ENCODE measurements around the gene FXN.

FXN gene

GRCh38 chr9:69120380-69121154 lies 85.0 kb downstream of the FXN start:
- TF ChIP-seq CTCF (IDR thresholded peaks at IDR 0.05; ENCODE audit: low read length) (no peak), EZH2 (optimal IDR thresholded peaks at IDR 0.05; ENCODE audit: low read depth, low read length) (no peak), EZH2phosphoT487 (IDR thresholded peaks at IDR 0.05; ENCODE audit: low read length) (no peak)
- Histone ChIP-seq H3K4me2 (ENCODE audit: low read depth, low read length) (peak overlapping the region; percentile 90; the same call in 1 of the 2 replicates), H3K79me2 (ENCODE audit: low read length) (no peaks in the 10 kb centered on the region), H3K9ac (ENCODE audit: low read length) (no peak overlapping the region), H3K4me1 (ENCODE audit: low read length) (peaks cover 8% of the 10 kb centered on the region; the same call in 1 of the 2 replicates), H3K27ac (ENCODE audit: low read length) (no peak overlapping the region), H4K20me1 (ENCODE audit: insufficient read depth, low read length) (no peaks in the 10 kb centered on the region), H3K4me3 (ENCODE audit: low read length) (peak overlapping the region; percentile 76; the same call in 1 of the 2 replicates), H3K27me3 (replicated peaks; ENCODE audit: insufficient read depth, low read length) (peaks cover 8% of the 10 kb centered on the region), H3K36me3 (replicated peaks; ENCODE audit: insufficient read depth, low read length) (no peaks in the 10 kb centered on the region), H3F3A (ENCODE audit: insufficient read depth, low read length) (peaks cover 11% of the 10 kb centered on the region), H2AFZ (ENCODE audit: low read length) (no peak overlapping the region), H3K9me3 (replicated peaks; ENCODE audit: insufficient read depth, low read length) (no peaks in the 10 kb centered on the region), H3K9me2 (replicated peaks; ENCODE audit: insufficient read depth, low read length) (no peaks in the 10 kb centered on the region)
- no peak for DNase-seq

- DNase-seq = peak; percentile 42
- peak overlapping the region; percentile 83 for H2AFZ ChIP-seq (ENCODE audit: low read length)
- H3F3A ChIP-seq (ENCODE audit: insufficient read depth, low read length) = peaks cover 11% of the 10 kb centered on the region
- no peaks in the 10 kb centered on the region for H3K9me3 ChIP-seq (replicated peaks; ENCODE audit: insufficient read depth, low read length)
- H3K79me2 ChIP-seq (ENCODE audit: low read length) = no peaks in the 10 kb centered on the region
- peak overlapping the region; percentile 44; the same call in 1 of the 2 replicates for H3K9ac ChIP-seq (ENCODE audit: low read length)
- no peaks in the 10 kb centered on the region for H4K20me1 ChIP-seq (ENCODE audit: insufficient read depth, low read length)
- peak overlapping the region; percentile 76 for H3K4me3 ChIP-seq (ENCODE audit: low read length)
- H3K9me2 ChIP-seq (replicated peaks; ENCODE audit: insufficient read depth, low read length) = no peaks in the 10 kb centered on the region
- peaks cover 8% of the 10 kb centered on the region for H3K27me3 ChIP-seq (replicated peaks; ENCODE audit: insufficient read depth, low read length)
- peaks cover 8% of the 10 kb centered on the region; the same call in 1 of the 2 replicates for H3K4me1 ChIP-seq (ENCODE audit: low read length)
- peak overlapping the region; percentile 90; the same call in 1 of the 2 replicates for H3K4me2 ChIP-seq (ENCODE audit: low read depth, low read length)
- TF ChIP-seq EZH2 (optimal IDR thresholded peaks at IDR 0.05; ENCODE audit: low read depth, low read length) (no peak), CTCF (IDR thresholded peaks at IDR 0.05; ENCODE audit: low read length) (no peak; the same call in 1 of the 2 replicates), EZH2phosphoT487 (IDR thresholded peaks at IDR 0.05; ENCODE audit: low read length) (no peak)
- H3K27ac ChIP-seq (ENCODE audit: low read length) = peak overlapping the region; percentile 38; the same call in 1 of the 2 replicates
- no peaks in the 10 kb centered on the region for H3K36me3 ChIP-seq (replicated peaks; ENCODE audit: insufficient read depth, low read length)
Measured at GRCh38 chr9:69121155-69122081, 85.9 kb downstream of the FXN start.

GRCh38 chr9:69122082-69122548 lies 86.6 kb downstream of the FXN start:
- TF ChIP-seq EZH2phosphoT487 (IDR thresholded peaks at IDR 0.05; ENCODE audit: low read length) = no peak
- no peak for TF ChIP-seq EZH2 (optimal IDR thresholded peaks at IDR 0.05; ENCODE audit: low read depth, low read length)
- TF ChIP-seq CTCF (IDR thresholded peaks at IDR 0.05; ENCODE audit: low read length) = no peak
- H3K27ac ChIP-seq (ENCODE audit: low read length) = peak overlapping the region; percentile 38; the same call in 1 of the 2 replicates
- peak overlapping the region; percentile 90 for H3K4me2 ChIP-seq (ENCODE audit: low read depth, low read length)
- no peaks in the 10 kb centered on the region for H3K9me3 ChIP-seq (replicated peaks; ENCODE audit: insufficient read depth, low read length)
- H3K9ac ChIP-seq (ENCODE audit: low read length) = peak overlapping the region; percentile 44; the same call in 1 of the 2 replicates
- peaks cover 8% of the 10 kb centered on the region for H3K27me3 ChIP-seq (replicated peaks; ENCODE audit: insufficient read depth, low read length)
- DNase-seq = peak; percentile 86
- no peaks in the 10 kb centered on the region for H4K20me1 ChIP-seq (ENCODE audit: insufficient read depth, low read length)
- H3K36me3 ChIP-seq (replicated peaks; ENCODE audit: insufficient read depth, low read length) = no peaks in the 10 kb centered on the region
- H3K9me2 ChIP-seq (replicated peaks; ENCODE audit: insufficient read depth, low read length) = no peaks in the 10 kb centered on the region
- peaks cover 11% of the 10 kb centered on the region for H3F3A ChIP-seq (ENCODE audit: insufficient read depth, low read length)
- peak overlapping the region; percentile 83 for H2AFZ ChIP-seq (ENCODE audit: low read length)
- peaks cover 8% of the 10 kb centered on the region; the same call in 1 of the 2 replicates for H3K4me1 ChIP-seq (ENCODE audit: low read length)
- H3K79me2 ChIP-seq (ENCODE audit: low read length) = no peaks in the 10 kb centered on the region
- peak overlapping the region; percentile 76 for H3K4me3 ChIP-seq (ENCODE audit: low read length)

All from MM.1S (cell line).